ENCODE data around the gene MBD5.

GRCh38 chr2:148124271-148124670 lies 103.4 kb downstream of the MBD5 start:
- TF ChIP-seq EZH2 (IDR thresholded peaks at IDR 0.05; ENCODE audit: low read length, unreplicated experiment) (no peak), CTCF (conservative IDR thresholded peaks at IDR 0.05; ENCODE audit: low read depth, low read length) (no peak), EZH2phosphoT487 (IDR thresholded peaks at IDR 0.05; ENCODE audit: borderline replicate concordance, low read length) (no peak)
